OCI-LY3 (cell line): ENCODE measurements around the gene PDGFC.

ENCODE experiments used
- H2AFZ ChIP-seq: fragments of 200-600, 300-600 bp; shearing (Covaris generic); 2 replicates; pipeline ENCODE4 v1.6.0; 2014; ENCODE audit warnings: antibody characterized with exemption, low read depth, low read length
- H3K27ac ChIP-seq: fragments of 200-600, 300-600 bp; sonication (generic); 2 replicates; pipeline ENCODE4 v1.5.1; 2014; ENCODE audit warnings: mild to moderate bottlenecking, low read length, moderate library complexity, mixed read lengths
- H3K27me3 ChIP-seq: fragments of 200-600, 300-600 bp; sonication (generic); 2 replicates; pipeline ENCODE4 v1.6.1; 2014; ENCODE audit warnings: low read depth, low read length, mixed read lengths
- H3K36me3 ChIP-seq: fragments of 200-600, 300-600 bp; sonication (generic); replicated peaks from 2 replicates; pipeline ENCODE3; 2014; ENCODE audit warnings: low read depth, low read length, mixed read lengths
- H3K4me1 ChIP-seq: fragments of 300-600, 200-600 bp; sonication (generic); 2 replicates; pipeline ENCODE4 v1.6.1; 2014; ENCODE audit warnings: low read length, mixed read lengths
- H3K4me2 ChIP-seq: fragments of 200-600, 300-600 bp; sonication (generic); 2 replicates; pipeline ENCODE4 v1.6.1; 2014; ENCODE audit warnings: low read length, mixed read lengths
- H3K4me3 ChIP-seq: fragments of 300-600, 200-600 bp; sonication (generic); 2 replicates; pipeline ENCODE4 v1.5.1; 2014; ENCODE audit warnings: antibody characterized with exemption, mild to moderate bottlenecking, low read length, moderate library complexity
- H3K79me2 ChIP-seq: fragments of 300-600, 200-600 bp; shearing (Covaris generic); 2 replicates; pipeline ENCODE4 v1.6.1; 2014; ENCODE audit warnings: mild to moderate bottlenecking, low read length, mixed read lengths
- H3K9ac ChIP-seq: fragments of 300-600, 200-600 bp; shearing (Covaris generic); 2 replicates; pipeline ENCODE4 v1.6.0; 2014; ENCODE audit warnings: mild to moderate bottlenecking, low read length, moderate library complexity
- H3K9me3 ChIP-seq: fragments of 200-600, 300-600 bp; shearing (Covaris generic); 2 replicates; pipeline ENCODE4 v1.6.1; 2014; ENCODE audit warnings: low read length, mixed read lengths; ENCODE audit not compliant: insufficient read depth
- H4K20me1 ChIP-seq: fragments of 200-600, 300-600 bp; sonication (generic); 2 replicates; pipeline ENCODE4 v1.6.1; 2016; ENCODE audit warnings: low read length, mixed read lengths; ENCODE audit not compliant: insufficient read depth
- CTCF ChIP-seq: fragments of 200-600, 300-600 bp; sonication (generic); IDR thresholded peaks from 2 replicates; pipeline ENCODE4 v1.5.1; 2014; ENCODE audit warnings: antibody characterized with exemption, low read length, low read depth
- EZH2phosphoT487 ChIP-seq: fragments of 200-600 bp; shearing (Covaris generic); IDR thresholded peaks from 2 replicates; pipeline ENCODE4 v1.6.1; 2018; ENCODE audit warnings: antibody characterized with exemption, mixed run types, low read depth

PDGFC gene

GRCh38 chr4:156825074-156825473, 146.5 kb downstream of the PDGFC start:
- no peak overlapping the region for H3K27ac ChIP-seq
- no peak overlapping the region for H3K4me2 ChIP-seq
- H3K9ac ChIP-seq, result no peak overlapping the region
- no peaks in the 10 kb centered on the region for H3K36me3 ChIP-seq
- H4K20me1 ChIP-seq, result no peaks in the 10 kb centered on the region
- H2AFZ ChIP-seq, result no peak overlapping the region
- TF ChIP-seq CTCF, result no peak
- TF ChIP-seq EZH2phosphoT487, result no peak
- H3K27me3 ChIP-seq, result no peaks in the 10 kb centered on the region
- no peak overlapping the region for H3K4me3 ChIP-seq
- H3K79me2 ChIP-seq, result no peaks in the 10 kb centered on the region
- H3K4me1 ChIP-seq, result no peaks in the 10 kb centered on the region
- H3K9me3 ChIP-seq, result no peaks in the 10 kb centered on the region

GRCh38 chr4:156824451-156825060, 147.0 kb downstream of the PDGFC start:
- H3K27ac ChIP-seq, result no peak overlapping the region
- H3K4me2 ChIP-seq, result no peak overlapping the region
- no peaks in the 10 kb centered on the region for H4K20me1 ChIP-seq
- no peaks in the 10 kb centered on the region for H3K27me3 ChIP-seq
- H3K4me1 ChIP-seq, result no peaks in the 10 kb centered on the region
- no peaks in the 10 kb centered on the region for H3K36me3 ChIP-seq
- no peaks in the 10 kb centered on the region for H3K9me3 ChIP-seq
- H3K79me2 ChIP-seq, result no peaks in the 10 kb centered on the region
- H3K9ac ChIP-seq, result no peak overlapping the region
- no peak overlapping the region for H2AFZ ChIP-seq
- TF ChIP-seq EZH2phosphoT487 (no peak), CTCF (no peak)
- no peak overlapping the region for H3K4me3 ChIP-seq

- Histone ChIP-seq H3K79me2 (no peaks in the 10 kb centered on the region), H3K36me3 (no peaks in the 10 kb centered on the region), H3K27ac (no peak overlapping the region), H2AFZ (no peak overlapping the region), H3K4me2 (no peak overlapping the region), H3K4me3 (no peak overlapping the region), H3K9me3 (no peaks in the 10 kb centered on the region), H3K4me1 (no peaks in the 10 kb centered on the region), H4K20me1 (no peaks in the 10 kb centered on the region), H3K27me3 (no peaks in the 10 kb centered on the region), H3K9ac (no peak overlapping the region)
- TF ChIP-seq CTCF, result no peak
- TF ChIP-seq EZH2phosphoT487, result no peak
These were observed 150.7 kb downstream of the PDGFC start for GRCh38 chr4:156820931-156821330.

GRCh38 chr4:156816360-156816755, 155.2 kb downstream of the PDGFC start:
- Histone ChIP-seq H3K36me3 (no peaks in the 10 kb centered on the region), H3K9me3 (no peaks in the 10 kb centered on the region), H3K4me1 (no peaks in the 10 kb centered on the region), H3K4me3 (no peak overlapping the region), H3K27ac (no peak overlapping the region), H3K4me2 (no peak overlapping the region), H3K9ac (no peak overlapping the region), H4K20me1 (no peaks in the 10 kb centered on the region), H3K79me2 (no peaks in the 10 kb centered on the region), H2AFZ (0 out of 2 replicates have a peak overlapping the region, but pooled peaks have one; percentile 71), H3K27me3 (no peaks in the 10 kb centered on the region)
- TF ChIP-seq EZH2phosphoT487, result no peak
- no peak for TF ChIP-seq CTCF
